Activated CD4-positive, CD25-positive, alpha-beta regulatory T cell treated with anti-CD3 and anti-CD28 coated beads, Interleukin-2, amount 50 U/mL, for 72 hours (primary cell): ENCODE data around the gene SF3A2.
A peak's percentile ranks its signal among the peaks of the same experiment; 100 is the strongest.
"Not testable (repeated sequence)": the region's sequence is repeated elsewhere in the genome, so short reads cannot be mapped to it uniquely, and the experiment has no call there.

Experiments used
- DNase-seq: peaks from one replicate; pipeline ENCODE4 v3.0.0; 2021

Gene SF3A2, protein sequence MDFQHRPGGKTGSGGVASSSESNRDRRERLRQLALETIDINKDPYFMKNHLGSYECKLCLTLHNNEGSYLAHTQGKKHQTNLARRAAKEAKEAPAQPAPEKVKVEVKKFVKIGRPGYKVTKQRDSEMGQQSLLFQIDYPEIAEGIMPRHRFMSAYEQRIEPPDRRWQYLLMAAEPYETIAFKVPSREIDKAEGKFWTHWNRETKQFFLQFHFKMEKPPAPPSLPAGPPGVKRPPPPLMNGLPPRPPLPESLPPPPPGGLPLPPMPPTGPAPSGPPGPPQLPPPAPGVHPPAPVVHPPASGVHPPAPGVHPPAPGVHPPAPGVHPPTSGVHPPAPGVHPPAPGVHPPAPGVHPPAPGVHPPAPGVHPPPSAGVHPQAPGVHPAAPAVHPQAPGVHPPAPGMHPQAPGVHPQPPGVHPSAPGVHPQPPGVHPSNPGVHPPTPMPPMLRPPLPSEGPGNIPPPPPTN

DNA sequence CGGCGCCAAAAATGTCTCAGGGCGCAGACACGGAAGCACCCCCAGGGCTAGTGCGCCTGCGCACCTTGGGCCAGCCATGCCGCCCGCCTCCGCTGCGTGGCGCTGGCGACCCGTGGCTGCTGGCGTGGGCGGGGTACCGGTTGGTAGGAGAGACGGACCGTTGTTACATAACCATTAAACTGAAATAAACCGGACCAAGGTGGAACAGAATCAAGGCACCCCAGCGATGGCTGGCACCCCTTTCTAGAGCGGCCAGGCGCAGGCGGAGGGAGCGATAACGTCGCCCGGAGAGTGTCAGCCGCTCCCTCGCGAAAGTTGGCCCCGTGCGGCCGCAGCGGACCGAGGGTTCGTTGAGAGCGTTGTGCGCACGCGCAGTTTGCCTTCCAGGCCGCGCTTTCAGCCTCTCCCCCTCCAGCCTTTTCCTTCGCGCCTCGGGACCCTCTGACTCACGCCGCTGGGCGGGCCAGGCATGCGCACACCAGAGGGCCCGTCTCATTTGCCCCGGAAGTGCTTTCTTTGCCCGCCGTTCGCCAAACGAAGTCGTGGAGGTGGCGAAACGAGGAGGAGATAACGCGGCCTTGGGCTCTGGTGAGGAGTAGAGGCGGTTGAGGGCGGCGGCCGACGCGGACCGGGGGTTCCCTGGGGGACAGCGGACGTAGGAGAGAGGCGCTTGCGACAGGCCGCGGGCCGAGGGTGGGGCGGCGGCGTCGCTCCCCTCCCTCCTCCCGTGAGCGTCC, at the start of gene SF3A2, which contains the start of gene PLEKHJ1:
Gene SF3A2, plus strand, starts transcription at position 511 of the 737 bp plus-strand sequence. CDS start 6,595 bp downstream, outside the sequence.
Gene PLEKHJ1, minus strand, starts transcription at position 16 of the 737 bp plus-strand sequence. CDS start 81 bp downstream, outside the sequence.
- DNase-seq, result peak; percentile 99

DNA sequence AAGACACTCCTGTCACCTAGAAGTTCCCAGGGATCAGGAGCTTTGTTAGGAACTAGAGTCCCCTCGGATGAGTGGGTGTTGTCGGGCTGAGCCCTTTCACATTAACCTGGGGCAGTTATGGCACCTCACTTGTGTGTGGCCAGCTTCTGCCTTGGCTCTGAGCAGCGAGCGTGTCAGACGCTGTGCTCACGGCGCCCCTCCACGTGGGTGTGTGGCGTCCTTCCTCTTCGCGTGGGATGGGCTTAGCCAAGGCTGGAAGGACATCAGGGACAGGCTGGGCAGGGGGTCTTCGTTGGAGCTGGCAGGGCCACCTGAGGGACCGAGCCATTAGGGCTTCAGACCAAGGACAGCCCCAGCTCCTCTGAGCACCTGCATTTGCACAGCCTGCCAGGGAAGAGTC, 49.5 kb upstream of the SF3A2 start:
- DNase-seq, result no peak

DNA sequence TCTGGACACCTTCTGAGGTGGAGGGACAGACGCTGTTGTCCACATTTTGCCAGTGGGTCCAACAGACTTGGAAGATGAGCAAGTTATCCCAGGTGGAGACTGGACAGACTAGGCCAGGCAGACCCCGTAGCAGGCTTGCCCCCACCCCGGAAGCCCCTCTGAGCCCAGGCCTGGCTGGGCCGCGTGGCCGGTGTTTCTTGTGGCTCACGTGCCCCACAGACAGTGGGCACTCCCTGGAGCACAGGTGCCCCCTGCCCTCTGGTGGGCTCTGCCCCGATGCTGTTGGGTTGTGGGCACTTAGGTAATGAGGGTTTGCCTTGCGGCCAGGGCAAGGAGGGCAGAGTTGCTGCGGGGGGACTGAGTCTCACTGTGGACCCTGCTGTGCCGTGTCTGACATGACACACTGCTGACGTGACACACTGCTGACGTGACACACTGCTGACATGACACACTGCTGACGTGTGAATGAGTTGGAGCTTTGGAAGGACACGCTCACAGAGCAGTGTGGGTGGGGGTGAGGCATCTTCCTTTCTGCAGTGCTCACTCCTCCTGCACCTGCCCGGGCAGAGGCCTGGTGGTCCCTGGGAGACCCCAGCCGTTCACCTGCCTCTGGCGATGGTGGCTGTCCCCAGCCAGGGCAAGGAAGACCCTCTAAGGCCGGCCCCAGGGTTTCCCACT, 47.8 kb upstream of the SF3A2 start:
- DNase-seq, result no peak

DNA sequence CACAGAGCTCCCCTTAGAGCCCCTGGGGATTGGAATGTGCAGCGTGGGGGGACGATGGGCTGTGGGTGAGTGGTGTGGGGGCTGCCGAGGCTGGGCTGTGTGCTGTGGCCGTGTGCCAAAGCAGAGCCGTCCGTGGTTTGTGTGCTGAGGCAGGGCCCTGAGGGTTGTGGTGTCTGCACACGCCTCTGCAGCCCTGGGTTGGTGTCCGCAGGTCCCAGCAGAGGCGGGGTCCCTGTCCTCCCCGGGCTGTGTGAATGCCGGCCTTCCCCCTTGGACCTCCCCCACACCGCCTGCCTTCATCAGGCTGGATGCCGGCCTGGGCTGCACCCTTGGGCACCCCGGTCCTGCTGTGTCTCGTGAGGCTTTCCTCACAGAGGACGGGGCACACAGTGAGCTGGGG, 46.7 kb upstream of the SF3A2 start:
- no peak for DNase-seq

DNA sequence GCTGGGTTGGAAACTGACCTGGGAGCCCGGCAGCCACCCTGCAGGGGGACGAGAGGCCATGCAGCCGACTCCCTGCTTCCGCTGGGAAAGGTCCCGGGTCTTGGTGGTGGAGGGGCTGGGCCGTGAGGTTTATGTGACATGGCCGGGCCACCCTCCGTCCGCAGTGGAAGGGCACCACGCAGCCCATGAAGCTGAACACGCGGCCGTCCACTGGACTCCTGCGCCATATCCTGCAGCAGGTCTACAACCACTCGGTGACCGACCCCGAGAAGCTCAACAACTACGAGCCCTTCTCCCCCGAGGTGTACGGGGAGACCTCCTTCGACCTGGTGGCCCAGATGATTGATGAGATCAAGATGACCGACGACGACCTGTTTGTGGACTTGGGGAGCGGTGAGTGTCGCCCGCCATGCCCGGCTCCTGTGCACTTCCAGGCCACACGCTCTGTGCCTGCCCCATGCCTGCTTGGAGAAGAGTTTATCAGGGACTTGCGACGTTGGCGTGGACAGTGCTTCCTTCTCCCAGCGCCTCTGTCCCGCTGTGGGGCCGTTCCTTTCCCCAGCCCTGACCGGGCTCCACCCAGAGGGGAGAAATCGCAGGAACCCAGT, 45.7 kb upstream of the SF3A2 start:
- DNase-seq, result no peak

DNA sequence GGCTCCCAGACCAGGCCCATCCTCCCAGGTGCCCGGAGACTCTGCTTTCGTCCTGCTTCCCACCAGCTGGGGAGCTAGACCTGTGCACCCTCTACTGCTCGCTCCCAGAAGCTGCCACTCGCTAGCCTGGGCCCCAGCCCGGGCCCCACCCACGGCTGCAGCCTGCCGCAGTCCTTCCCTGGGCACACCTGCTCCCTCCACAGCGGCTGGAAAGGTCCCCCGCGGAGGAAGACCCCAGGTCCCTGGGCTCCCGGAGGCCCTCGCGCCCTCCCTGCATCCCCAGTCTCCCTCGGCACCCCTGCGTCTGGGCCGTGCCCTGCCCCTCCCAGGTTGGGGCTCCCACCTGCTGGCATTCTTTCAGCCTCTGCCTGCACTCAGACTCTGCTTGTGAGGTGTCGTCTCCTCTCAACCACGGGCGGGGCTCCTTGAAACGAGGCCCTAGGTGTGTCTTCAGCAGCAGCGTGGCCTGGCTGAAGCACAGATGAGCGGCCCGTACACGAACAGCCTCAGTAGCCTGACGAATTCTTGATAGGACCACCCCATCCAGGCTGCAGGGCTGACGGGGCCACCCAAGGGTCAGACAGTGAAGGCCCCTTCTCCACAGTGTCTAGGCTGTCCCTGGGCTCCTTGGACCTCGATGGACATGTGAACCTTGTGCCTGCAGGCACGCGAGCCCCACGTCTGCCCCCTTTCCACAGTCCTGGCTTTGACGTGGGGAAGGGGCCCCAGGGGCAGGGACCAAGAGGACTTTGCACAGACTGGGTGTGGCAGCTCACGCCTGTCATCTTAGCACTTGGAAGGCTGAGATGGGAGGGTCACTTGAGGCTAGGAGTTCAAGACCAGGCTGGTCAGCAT, 44.9 kb upstream of the SF3A2 start:
- DNase-seq, result no peak

DNA sequence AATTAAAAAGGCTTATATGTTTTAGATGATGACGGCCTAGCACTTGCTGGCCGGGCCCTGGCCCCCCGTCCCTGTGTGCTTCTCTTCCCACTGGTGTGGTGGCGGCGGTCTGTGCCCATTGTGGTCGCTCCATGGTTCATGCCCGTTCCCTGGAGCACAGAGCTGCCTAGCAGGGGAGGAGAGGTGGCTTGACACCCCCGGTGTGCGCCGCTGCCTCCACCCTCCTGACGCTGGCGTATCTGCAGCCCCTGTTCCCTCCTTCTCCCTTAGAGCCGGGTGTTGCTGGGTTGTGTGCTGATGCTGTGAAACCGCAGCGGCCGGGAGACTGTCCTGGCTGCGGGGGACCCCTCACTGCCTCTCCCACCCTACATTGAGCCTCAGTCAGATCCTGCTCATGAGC, 43.8 kb upstream of the SF3A2 start:
- no peak for DNase-seq

GRCh38 chr19:2193807-2194206, 42.8 kb upstream of the SF3A2 start:
- no peak for DNase-seq

- DNase-seq, result no peak
Observed at GRCh38 chr19:2194513-2195078, 42.0 kb upstream of the SF3A2 start.

DNA sequence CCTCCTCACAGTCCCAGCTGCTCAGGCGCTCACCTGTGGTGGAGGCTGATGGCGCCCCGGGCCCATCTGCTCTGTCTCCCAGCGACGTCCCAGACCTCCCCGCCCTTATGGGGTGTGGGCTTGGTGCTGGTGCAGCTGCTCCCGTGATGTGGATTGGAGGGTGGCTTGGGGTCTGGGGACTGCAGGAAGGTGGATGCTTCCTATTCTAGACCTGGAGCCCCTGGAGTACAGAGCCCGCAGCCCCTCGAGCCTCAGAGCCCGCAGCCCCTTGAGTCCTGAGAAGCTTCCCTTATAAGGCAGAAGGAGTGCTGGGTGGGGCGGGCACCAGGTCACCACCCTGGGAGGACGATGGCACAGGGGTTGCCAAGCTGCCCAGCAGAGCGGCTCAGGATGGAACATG, 41.3 kb upstream of the SF3A2 start:
- no peak for DNase-seq

- no peak for DNase-seq
Observed at GRCh38 chr19:2195914-2196313, 40.7 kb upstream of the SF3A2 start.

GRCh38 chr19:2197270-2197669, 39.4 kb upstream of the SF3A2 start:
- DNase-seq, result no peak

DNA sequence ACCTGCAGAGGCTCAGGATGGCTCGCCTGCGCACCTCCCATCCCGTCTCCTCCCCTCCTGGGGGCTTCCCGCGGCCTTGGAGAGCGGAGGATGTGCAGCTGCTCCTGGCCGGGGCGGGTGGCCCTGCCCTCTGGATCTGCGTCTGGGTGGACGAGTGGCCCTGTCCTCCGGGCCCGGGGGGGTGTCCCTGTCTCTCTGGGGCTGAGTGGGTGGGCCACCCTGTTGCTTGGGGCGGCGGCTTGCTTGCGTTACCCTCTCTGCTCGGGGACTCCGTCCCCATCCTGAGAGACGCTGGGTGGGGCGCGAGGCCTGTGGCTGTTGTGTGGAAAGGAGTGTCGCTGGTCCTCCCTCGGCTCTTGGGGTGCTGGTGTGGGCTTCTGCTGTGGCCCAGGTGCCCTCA, 38.3 kb upstream of the SF3A2 start:
- DNase-seq, result no peak

- DNase-seq, result no peak
Observed at GRCh38 chr19:2199215-2199614, 37.4 kb upstream of the SF3A2 start.

GRCh38 chr19:2199861-2200623, 36.6 kb upstream of the SF3A2 start:
- no peak for DNase-seq

DNA sequence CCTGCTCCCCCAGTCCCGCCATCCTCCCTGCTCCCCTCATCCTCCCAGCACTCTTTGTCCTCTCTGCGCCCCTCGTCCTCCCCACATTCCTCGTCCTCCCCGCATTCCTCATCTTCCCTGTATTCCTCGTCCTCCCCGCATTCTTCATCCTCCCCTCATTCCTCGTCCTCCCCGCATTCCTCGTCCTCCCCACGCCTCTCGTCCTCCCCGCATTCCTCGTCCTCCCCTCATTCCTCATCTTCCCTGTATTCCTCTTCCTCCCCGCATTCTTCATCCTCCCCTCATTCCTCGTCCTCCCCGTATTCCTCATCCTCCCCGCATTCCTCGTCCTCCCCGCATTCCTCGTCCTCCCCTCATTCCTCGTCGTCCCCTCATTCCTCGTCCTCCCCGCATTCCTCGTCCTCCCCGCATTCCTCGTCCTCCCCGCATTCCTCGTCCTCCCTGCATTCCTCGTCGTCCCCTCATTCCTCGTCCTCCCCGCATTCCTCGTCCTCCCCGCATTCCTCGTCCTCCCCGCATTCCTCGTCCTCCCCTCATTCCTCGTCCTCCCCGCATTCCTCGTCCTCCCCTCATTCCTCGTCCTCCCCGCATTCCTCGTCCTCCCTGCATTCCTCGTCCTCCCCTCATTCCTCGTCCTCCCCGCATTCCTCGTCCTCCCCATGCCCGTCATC, 35.9 kb upstream of the SF3A2 start:
- not testable (repeated sequence) for DNase-seq

GRCh38 chr19:2201473-2202148, 35.0 kb upstream of the SF3A2 start:
- DNase-seq, result no peak

DNA sequence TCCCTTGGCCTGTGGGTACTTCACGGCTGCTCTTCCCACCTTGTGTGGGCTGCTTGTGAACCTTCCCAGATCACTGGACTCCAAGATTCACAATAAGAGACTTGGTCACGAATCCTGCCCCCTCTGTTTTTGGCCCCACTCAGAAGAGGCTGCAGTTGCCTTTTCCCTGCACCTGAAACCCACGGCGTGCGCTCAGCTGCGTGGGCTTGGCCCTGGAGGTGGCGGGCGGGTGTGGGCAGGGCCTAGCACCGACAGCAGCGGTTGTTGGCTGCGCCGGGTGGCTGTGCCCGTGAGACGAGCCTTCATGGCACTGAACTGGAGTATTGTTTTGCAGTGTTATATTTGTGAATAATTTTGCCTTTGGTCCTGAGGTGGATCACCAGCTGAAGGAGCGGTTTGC, 34.3 kb upstream of the SF3A2 start:
- no peak for DNase-seq

GRCh38 chr19:2207008-2207407, 29.6 kb upstream of the SF3A2 start:
- DNase-seq, result no peak
